Muscle layer of duodenum (tissue), 2 donors: Measurements from ENCODE around the gene NPAS3.

Source experiments
- H3K27ac ChIP-seq: one replicate; pipeline ENCODE4 v1.7.0; 2013; ENCODE audit warnings: mild to moderate bottlenecking, low read length
- H3K27me3 ChIP-seq: one replicate; pipeline ENCODE4 v1.7.0; 2013; ENCODE audit warnings: low read depth, mild to moderate bottlenecking, control low read depth, low read length
- H3K36me3 ChIP-seq, 2 donors: one replicate each; pipeline ENCODE4 v1.7.0; 2013; ENCODE audit warnings: low read length in 2 of 2, control low read depth in 1 of 2, mild to moderate bottlenecking in 1 of 2; ENCODE audit not compliant: insufficient read depth in 2 of 2, control insufficient read depth in 1 of 2
- H3K4me1 ChIP-seq, 2 donors: one replicate each; pipeline ENCODE4 v1.7.0; 2013; ENCODE audit warnings: low read length in 2 of 2, mild to moderate bottlenecking in 2 of 2, control low read depth in 1 of 2, moderate library complexity in 1 of 2; ENCODE audit not compliant: insufficient read depth in 2 of 2, control insufficient read depth in 1 of 2
- H3K4me3 ChIP-seq, 2 donors: one replicate each; pipeline ENCODE4 v1.7.0; 2013; ENCODE audit warnings: low read length in 2 of 2, low read depth in 1 of 2, mild to moderate bottlenecking in 1 of 2
- H3K9me3 ChIP-seq, 2 donors: one replicate each; pipeline ENCODE4 v1.7.0; 2013; ENCODE audit warnings: low read length in 2 of 2, control low read depth in 1 of 2, mild to moderate bottlenecking in 1 of 2; ENCODE audit not compliant: control insufficient read depth in 1 of 2
- donor health status: healthy.

The NPAS3 gene

DNA sequence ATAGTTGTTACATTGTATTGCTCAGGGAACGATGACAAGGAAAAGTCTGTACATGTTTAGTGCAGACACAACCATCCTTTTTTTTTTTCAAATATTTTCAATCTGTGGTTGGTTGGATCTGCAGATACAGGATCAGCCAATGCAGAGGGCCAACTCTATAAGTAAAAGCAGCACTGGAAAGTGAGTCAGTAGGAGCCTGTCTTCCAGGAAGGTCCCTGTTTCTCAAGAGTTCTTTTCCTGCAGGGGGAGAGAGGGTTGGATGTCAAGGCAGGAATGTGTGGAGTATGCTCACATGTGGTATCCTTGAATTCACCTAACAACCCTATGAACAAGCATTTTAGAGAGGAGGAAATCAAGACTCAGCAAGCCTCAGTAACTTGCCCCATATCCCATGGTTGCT is 409.1 kb downstream of the NPAS3 start:
- Histone ChIP-seq H3K27me3 (no peaks in the 10 kb centered on the region), H3K9me3 (no peaks in the 10 kb centered on the region), H3K4me3 (no peak overlapping the region), H3K36me3 (no peaks in the 10 kb centered on the region), H3K27ac (no peak overlapping the region), H3K4me1 (no peaks in the 10 kb centered on the region)

DNA sequence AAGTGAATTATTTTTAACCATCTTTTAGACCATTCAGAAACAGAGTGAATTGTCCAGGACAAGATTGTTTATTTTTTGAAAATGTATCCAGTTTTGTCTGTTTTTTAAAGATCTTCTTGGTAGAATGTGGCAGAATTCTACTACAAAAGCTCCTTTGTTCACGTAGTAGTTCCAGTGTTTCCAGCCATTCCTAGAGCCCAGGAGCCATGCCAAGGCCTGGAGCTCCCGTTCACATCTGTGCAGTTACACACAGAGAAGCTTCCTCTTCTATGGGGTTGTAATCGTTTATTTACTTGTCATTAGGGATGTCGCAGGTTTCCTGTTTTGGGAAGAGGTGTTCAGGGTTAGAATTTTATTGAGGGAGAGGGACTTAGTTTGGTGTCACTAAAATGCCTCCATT is 409.8 kb downstream of the NPAS3 start:
- no peaks in the 10 kb centered on the region for H3K4me1 ChIP-seq
- no peak overlapping the region for H3K4me3 ChIP-seq
- H3K36me3 ChIP-seq = no peaks in the 10 kb centered on the region
- no peaks in the 10 kb centered on the region for H3K27me3 ChIP-seq
- no peak overlapping the region for H3K27ac ChIP-seq
- H3K9me3 ChIP-seq = no peaks in the 10 kb centered on the region

DNA sequence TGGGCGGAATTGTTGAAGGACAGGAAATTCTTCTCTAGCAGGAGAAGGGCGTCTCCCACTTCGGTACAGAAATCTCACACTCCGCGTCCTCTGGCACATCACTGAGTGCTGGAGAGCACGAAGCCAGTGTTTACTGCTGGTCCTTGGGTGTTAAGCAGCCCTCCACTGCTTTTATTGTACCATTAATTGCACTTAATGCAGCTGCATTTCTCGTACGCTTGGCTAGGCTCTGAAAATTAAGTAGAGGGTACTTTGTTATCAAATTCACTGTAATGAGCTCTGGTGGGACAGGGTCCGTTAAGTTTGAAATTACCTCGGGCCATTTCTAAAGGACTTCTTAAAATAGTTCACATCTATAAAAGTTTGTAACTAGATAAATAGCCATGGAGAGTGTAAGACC is 411.2 kb downstream of the NPAS3 start:
- H3K4me1 ChIP-seq = no peaks in the 10 kb centered on the region
- H3K36me3 ChIP-seq = no peaks in the 10 kb centered on the region
- no peaks in the 10 kb centered on the region for H3K9me3 ChIP-seq
- no peak overlapping the region for H3K27ac ChIP-seq
- H3K4me3 ChIP-seq = no peak overlapping the region
- no peaks in the 10 kb centered on the region for H3K27me3 ChIP-seq

DNA sequence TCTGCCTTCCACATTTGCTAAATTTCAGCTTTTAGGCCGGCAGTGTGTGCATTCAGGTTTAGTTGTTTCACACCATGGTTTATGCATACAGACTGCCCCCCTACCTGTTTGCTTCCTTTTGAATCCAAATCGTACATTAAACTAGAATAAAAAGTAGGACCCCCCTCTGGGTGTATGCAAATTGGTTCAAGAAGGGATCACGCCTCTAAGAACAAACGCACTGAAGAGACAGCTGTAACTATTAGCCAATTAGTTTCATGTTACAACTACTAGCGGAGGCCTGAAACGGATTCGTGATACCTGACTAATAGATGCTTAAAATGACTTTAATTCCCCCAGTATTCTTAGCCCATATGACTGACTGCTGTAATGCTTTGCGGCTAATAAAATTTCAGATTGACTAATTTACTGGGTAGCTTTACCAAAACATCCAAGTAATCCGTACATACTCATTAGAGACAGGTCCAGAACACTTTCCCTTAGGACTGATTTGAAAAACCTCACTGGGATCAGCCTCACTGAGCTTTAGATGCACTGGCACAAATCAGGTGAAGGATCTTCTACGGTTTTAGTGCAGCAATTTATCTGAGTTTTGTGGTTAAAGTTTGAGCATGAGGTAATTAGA is 411.8 kb downstream of the NPAS3 start:
- H3K36me3 ChIP-seq = no peaks in the 10 kb centered on the region
- no peaks in the 10 kb centered on the region for H3K27me3 ChIP-seq
- H3K9me3 ChIP-seq = no peaks in the 10 kb centered on the region
- H3K4me1 ChIP-seq = no peaks in the 10 kb centered on the region
- H3K4me3 ChIP-seq = no peak overlapping the region
- H3K27ac ChIP-seq = no peak overlapping the region

DNA sequence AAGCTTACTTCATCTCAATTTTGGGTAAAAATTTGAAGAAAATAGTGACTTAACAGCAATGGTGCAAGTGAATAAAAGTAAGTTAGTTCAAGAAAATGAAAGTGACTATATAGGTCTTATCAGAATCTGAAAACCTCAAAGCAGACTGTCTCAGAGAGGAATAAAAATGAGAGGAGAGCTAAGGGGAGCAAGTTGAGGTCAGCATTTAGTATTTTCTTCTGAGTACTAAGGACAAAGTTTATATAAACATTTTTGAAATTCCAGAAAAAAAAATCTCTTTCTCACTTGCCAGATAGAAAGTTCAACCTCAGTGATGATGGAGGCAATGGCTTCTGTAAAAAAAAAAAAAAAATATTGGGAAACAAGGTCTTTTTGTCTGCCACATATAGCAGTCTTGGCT is 414.1 kb downstream of the NPAS3 start:
- H3K9me3 ChIP-seq = no peaks in the 10 kb centered on the region
- H3K4me3 ChIP-seq = no peak overlapping the region
- no peaks in the 10 kb centered on the region for H3K4me1 ChIP-seq
- H3K36me3 ChIP-seq = no peaks in the 10 kb centered on the region
- no peak overlapping the region for H3K27ac ChIP-seq
- H3K27me3 ChIP-seq = no peaks in the 10 kb centered on the region

DNA sequence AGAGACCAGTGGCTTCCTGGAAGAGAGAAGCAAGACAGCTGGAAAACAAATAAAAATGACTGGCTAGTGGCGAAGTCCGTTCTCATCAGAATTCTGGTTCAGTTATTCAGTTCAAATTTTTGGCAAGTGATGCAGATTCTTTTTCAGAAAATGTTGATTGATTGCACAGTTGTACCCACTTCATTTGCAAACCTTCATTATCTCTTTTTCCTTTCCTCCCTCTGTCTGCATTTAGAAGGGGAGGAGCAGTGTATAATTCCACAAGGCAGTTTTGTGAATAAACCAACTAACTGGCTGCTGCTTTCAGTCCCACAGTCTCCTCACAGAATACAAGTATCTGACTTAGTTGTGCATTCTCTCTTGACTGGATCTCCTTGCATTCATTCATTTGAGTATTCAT is 417.5 kb downstream of the NPAS3 start:
- Histone ChIP-seq H3K27ac (no peak overlapping the region), H3K4me3 (no peak overlapping the region), H3K27me3 (no peaks in the 10 kb centered on the region), H3K36me3 (no peaks in the 10 kb centered on the region), H3K4me1 (no peaks in the 10 kb centered on the region), H3K9me3 (no peaks in the 10 kb centered on the region)

DNA sequence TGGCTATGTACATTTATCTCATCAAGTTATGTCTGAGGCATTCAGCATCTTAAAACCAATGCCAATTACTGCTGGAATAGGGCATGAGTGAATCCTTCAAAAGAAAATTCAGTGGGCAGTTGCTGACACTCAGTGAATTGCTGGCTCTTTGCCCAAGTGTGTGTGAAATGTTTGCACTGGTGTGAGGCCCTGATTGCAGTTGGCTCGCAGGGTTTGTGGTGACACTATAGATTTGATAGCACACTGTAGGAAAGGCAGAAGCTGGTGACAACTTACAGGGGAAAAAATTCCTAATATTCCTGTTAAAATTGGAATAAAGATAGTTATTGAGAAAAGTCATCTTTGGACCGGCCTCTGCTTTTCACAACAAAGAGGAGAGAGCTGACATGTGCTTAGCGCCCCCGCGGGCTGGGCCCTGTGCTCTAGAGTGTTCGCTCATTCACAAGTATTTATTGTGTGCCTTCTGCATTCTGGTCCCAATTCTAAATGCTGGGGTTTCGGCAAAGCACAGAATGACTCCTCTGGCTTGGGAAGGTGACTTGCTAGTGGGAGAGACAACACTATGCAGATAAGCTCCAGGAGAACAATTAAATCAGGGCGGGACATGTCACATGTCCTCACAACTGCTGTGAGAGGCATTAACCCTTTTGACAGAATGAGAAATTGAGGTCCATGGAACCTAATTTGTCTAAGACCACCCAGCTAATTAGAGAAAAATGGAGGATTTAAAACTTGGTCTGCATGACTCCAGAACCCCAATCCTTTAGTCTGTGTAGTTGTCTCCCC is 418.7 kb downstream of the NPAS3 start:
- Histone ChIP-seq H3K9me3 (no peaks in the 10 kb centered on the region), H3K27ac (no peak overlapping the region), H3K36me3 (no peaks in the 10 kb centered on the region), H3K27me3 (no peaks in the 10 kb centered on the region), H3K4me1 (no peaks in the 10 kb centered on the region), H3K4me3 (no peak overlapping the region)

DNA sequence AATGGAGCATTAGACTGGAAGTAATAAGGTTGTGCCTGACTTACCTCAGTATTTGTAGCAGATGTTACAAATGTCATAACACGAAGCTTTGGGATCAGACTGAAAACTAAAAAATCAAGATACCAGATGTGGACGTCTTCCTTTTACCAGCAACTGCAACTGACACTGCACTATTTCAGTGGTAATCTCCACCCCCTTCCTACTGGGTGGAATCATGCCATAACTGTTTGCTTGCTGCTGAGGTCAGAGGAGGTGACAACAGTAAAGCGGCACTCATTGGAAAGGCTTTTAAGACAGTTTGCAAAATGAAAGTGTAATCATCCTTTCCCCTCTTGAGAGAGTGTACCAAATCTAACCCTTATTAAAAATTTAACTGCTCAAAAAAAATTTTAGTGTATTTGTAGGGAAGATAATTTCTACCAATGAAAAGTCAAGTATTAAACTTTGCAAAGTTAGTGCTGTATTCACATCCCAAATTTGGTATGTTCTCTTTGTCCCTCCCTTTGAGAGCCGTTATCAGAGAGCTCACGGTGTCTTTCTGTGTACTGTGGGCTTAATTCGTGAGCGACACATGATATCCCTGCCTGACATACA is 420.7 kb downstream of the NPAS3 start:
- no peaks in the 10 kb centered on the region for H3K9me3 ChIP-seq
- no peak overlapping the region for H3K4me3 ChIP-seq

DNA sequence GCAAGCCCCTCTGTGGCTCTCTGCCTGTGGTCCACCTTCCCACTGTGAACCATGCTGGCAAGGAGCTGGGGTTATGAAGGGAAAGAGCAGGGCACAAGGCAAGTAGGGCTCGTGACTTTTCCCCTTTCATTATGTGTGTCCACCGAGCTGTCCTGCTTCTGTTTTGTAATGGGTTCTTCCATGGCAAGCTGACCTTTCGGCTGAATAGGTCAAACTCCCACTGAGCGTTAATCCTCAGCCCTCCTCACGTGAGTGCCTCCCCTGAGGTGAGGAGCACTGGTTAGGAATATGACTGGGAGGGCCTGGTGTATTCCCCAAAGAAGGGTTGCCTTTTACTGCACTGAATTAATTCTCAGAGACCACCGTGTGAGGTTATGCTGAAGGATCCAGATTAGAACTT is 424.3 kb downstream of the NPAS3 start:
- Histone ChIP-seq H3K27ac (no peak overlapping the region), H3K9me3 (no peaks in the 10 kb centered on the region), H3K36me3 (no peaks in the 10 kb centered on the region), H3K27me3 (no peaks in the 10 kb centered on the region), H3K4me1 (no peaks in the 10 kb centered on the region), H3K4me3 (no peak overlapping the region)

More for the DNA sequence above, 420.7 kb downstream of the NPAS3 start:
- Histone ChIP-seq H3K27ac (no peak overlapping the region), H3K36me3 (no peaks in the 10 kb centered on the region), H3K4me1 (no peaks in the 10 kb centered on the region), H3K27me3 (no peaks in the 10 kb centered on the region)

DNA sequence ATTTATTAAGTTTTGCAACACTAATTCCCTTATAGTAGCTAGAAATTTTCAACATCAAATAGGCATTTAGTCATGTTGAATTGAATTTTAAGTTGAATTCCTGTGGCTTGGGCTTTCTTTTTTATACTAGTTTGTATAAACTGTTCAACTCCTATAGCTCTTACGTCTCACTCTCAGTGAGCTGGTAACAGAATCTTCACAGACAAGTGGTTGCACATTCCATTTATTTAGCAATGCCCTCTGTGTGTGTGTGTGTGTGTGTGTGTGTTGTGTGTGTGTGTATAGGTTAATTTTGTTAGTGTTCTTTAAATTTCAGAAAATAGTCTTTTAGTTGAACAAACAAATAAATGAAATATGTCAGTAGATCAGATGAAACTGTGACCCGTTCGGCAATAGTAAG is 425.0 kb downstream of the NPAS3 start:
- Histone ChIP-seq H3K27ac (no peak overlapping the region), H3K27me3 (no peaks in the 10 kb centered on the region), H3K4me3 (no peak overlapping the region)

DNA sequence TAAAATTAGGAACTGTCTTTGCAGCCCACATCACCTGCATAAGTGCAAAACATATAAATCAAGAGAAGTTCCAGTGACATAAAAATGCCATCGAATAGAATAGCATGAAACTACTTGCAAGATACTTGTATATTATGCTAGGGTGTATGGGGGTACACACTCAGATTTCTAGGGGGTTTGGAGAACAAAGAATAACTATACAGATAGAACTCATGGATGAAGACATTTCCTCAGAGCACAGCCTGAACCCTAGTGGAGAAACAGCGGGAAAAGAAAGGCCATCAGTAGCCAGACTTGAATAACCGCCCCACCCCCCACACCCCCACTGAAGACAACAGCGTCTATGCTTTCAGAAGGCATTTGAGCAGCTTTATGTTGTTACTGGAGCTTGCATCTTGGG is 425.8 kb downstream of the NPAS3 start:
- H3K9me3 ChIP-seq = no peaks in the 10 kb centered on the region
- H3K36me3 ChIP-seq = no peaks in the 10 kb centered on the region
- no peak overlapping the region for H3K27ac ChIP-seq
- no peaks in the 10 kb centered on the region for H3K27me3 ChIP-seq
- no peaks in the 10 kb centered on the region for H3K4me1 ChIP-seq
- H3K4me3 ChIP-seq = no peak overlapping the region

More for the DNA sequence above, 425.0 kb downstream of the NPAS3 start:
- no peaks in the 10 kb centered on the region for H3K9me3 ChIP-seq
- no peaks in the 10 kb centered on the region for H3K36me3 ChIP-seq
- H3K4me1 ChIP-seq = no peaks in the 10 kb centered on the region
